Thoracic aorta (tissue), 2 donors: ENCODE measurements around the gene UBASH3B. TPM values are rescaled to one million over a fixed set of nuclear protein-coding genes. Genes with fewer than 3 reads are reported as not detected.

ENCODE experiments used
- ATAC-seq: fragments of 150-250 bp; one replicate; pipeline ENCODE4 v1.8.0; 2017; ENCODE audit warnings: low read depth; ENCODE audit not compliant: insufficient number of reproducible peaks, low FRiP score
- DNase-seq: peaks from one replicate; pipeline ENCODE4 v3.0.0-alpha.2; 2020; ENCODE audit warnings: low spot score
- H3K27ac ChIP-seq, 2 donors: fragments of 200-600 bp; sonication (generic); 1 replicate in 1 of 2; 2 replicates in 1 of 2; pipeline ENCODE4 v1.5.1; 2016; ENCODE audit warnings: mild to moderate bottlenecking in 2 of 2, moderate library complexity in 2 of 2
- H3K27me3 ChIP-seq: fragments of 200-600 bp; sonication (generic); replicated peaks from 2 replicates; pipeline ENCODE4 v1.6.0; 2016; ENCODE audit warnings: mild to moderate bottlenecking; ENCODE audit not compliant: insufficient read depth
- H3K36me3 ChIP-seq: fragments of 200-600 bp; sonication (generic); one replicate; pipeline ENCODE4 v1.5.1; 2016
- H3K4me1 ChIP-seq, 2 donors: fragments of 200-600 bp; sonication (generic); 1 replicate in 1 of 2; 2 replicates in 1 of 2; pipeline versions ENCODE4 v1.5.1 to v1.6.0; 2016; ENCODE audit warnings: low read depth in 2 of 2, mild to moderate bottlenecking in 1 of 2; ENCODE audit not compliant: control insufficient read depth in 1 of 2
- H3K4me3 ChIP-seq: fragments of 200-600 bp; sonication (generic); 2 replicates; pipeline ENCODE4 v1.5.1; 2016; ENCODE audit warnings: mild to moderate bottlenecking
- H3K9me3 ChIP-seq: fragments of 200-600 bp; sonication (generic); 2 replicates; pipeline ENCODE4 v1.5.1; 2016
- CTCF ChIP-seq: fragments of 200-600 bp; sonication (generic); IDR thresholded peaks from one replicate; pipeline ENCODE4 v1.5.1; 2019; ENCODE audit warnings: antibody characterized with exemption
- total RNA-seq, 2 donors: library from RNA; depleted of rRNA; stranded (reverse); fragments of >200 nt; gene quantifications; one replicate each; pipeline versions ENCODE4 v1.1.0 to v1.2.3, GENCODE V29; 2016

UBASH3B gene
- total RNA-seq, 2 donors from 2014 or later: 6.1 to 12.3 TPM

GRCh38 chr11:122685041-122685440, 29.5 kb downstream of the UBASH3B start:
- Histone ChIP-seq H3K27me3 (no peaks in the 10 kb centered on the region), H3K4me3 (no peak overlapping the region), H3K9me3 (no peaks in the 10 kb centered on the region), H3K27ac (no peak overlapping the region), H3K4me1 (no peaks in the 10 kb centered on the region), H3K36me3 (no peaks in the 10 kb centered on the region)
- DNase-seq (no peak), ATAC-seq (no peak)
- no peak for TF ChIP-seq CTCF

DNA sequence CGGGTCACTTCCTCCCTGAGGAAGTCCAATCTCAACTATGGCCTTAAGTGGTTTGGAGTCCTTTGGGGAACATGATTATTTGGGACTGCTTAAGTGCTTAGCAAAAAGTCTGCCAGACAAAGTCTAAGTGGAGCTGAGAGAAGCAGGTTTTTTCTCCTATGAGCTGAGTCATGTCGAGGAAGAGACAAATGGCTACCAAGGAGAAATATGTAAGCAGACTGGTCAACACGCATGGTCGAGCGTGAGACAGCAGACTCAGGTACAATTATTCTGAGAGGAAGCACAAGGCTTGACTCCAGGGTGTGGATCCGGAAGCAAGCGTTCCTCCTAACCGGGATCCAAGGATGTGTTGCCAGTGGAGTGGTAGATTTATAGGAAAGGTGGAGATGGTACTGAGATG, 30.6 kb downstream of the UBASH3B start:
- H3K27ac ChIP-seq: no peak overlapping the region
- H3K27me3 ChIP-seq: no peaks in the 10 kb centered on the region
- no peak overlapping the region for H3K4me3 ChIP-seq
- ATAC-seq: no peak
- no peak for DNase-seq
- no peak for TF ChIP-seq CTCF
- no peaks in the 10 kb centered on the region for H3K9me3 ChIP-seq
- no peaks in the 10 kb centered on the region for H3K36me3 ChIP-seq
- H3K4me1 ChIP-seq: no peaks in the 10 kb centered on the region

DNA sequence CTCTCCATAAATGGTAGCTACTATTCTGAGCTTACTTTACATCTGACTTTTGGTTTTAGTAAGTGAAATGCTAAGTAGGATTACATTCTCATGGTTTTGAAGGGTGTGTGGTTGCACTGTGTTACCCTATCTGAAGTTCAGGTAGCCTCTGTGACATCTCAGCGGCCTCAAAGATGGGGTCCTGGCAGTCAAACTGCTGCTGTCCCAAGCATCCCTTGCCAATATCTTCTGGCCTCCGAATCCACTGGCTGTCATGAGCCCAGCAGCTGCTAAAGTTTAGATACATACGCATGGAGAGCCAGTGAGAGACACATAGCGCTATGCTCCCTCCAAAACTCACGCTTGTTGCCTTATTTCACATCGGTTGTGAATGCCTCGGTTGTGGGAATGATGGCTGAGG, 34.9 kb downstream of the UBASH3B start:
- DNase-seq: no peak
- no peaks in the 10 kb centered on the region for H3K36me3 ChIP-seq
- no peak for TF ChIP-seq CTCF
- no peak overlapping the region for H3K4me3 ChIP-seq
- H3K27ac ChIP-seq: no peak overlapping the region
- H3K27me3 ChIP-seq: no peaks in the 10 kb centered on the region
- no peaks in the 10 kb centered on the region for H3K9me3 ChIP-seq
- ATAC-seq: no peak
- peaks cover 3 to 10% of the 10 kb centered on the region in 2 donors for H3K4me1 ChIP-seq

DNA sequence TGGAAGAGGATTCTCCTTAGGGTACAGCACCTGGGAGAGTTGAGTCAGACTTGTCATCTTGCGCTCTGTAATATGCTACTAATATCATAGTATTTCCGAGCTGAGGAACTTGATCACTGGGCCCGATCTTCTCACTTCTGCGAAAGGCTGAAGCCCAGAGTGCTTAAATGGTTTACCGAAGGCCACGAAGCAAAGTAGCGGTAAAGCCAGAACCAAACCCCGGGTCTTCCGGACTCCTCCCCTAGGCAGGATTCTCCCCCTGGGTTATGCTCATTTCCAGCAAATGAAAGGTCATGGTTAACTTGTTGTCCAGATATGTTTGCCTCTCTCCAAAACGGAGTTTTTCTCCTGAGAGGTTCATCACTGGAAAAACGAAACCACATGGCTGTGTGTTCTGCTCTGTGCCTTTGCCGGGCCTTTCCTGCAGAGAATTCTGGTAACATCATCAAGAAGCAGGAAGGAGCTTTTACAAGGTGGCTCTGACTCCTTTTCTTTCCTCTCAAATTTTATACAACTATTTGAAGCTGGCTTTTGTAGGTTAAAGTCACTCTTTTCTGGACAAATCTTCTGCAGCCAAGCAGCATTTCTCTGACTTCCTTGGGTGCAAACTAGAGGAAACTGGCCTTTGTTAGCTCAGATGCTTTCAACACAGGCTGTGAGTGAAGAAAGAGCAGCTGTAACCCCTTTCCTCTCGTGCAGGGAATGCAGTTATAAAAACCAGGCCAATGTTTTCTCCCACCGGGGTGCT, 35.5 kb downstream of the UBASH3B start:
- H3K27ac ChIP-seq: no peak overlapping the region
- no peak for DNase-seq
- peaks cover 3 to 10% of the 10 kb centered on the region in 2 donors for H3K4me1 ChIP-seq
- H3K27me3 ChIP-seq: no peaks in the 10 kb centered on the region
- no peak for TF ChIP-seq CTCF
- no peaks in the 10 kb centered on the region for H3K36me3 ChIP-seq
- H3K9me3 ChIP-seq: no peaks in the 10 kb centered on the region
- H3K4me3 ChIP-seq: peak overlapping the region; percentile 26
- no peak for ATAC-seq

- no peak for DNase-seq
- no peak for ATAC-seq
- TF ChIP-seq CTCF: no peak
- H3K9me3 ChIP-seq: no peaks in the 10 kb centered on the region
- H3K4me3 ChIP-seq: no peak overlapping the region
- H3K36me3 ChIP-seq: no peaks in the 10 kb centered on the region
- H3K27me3 ChIP-seq: no peaks in the 10 kb centered on the region
- H3K4me1 ChIP-seq: peaks cover 3 to 10% of the 10 kb centered on the region in 2 donors
- no peak overlapping the region for H3K27ac ChIP-seq
Measured at GRCh38 chr11:122691549-122692150, 36.1 kb downstream of the UBASH3B start.
